Fibroblast of pulmonary artery (primary cell): ENCODE data around the gene RRBP1.

ENCODE experiments used
- DNase-seq: peaks from one replicate; pipeline ENCODE4 v3.0.0-alpha.2; 2010; ENCODE audit warnings: low read depth
- H3K4me3 ChIP-seq: replicated peaks from 2 replicates; pipeline ENCODE4 v1.5.1; 2011; ENCODE audit warnings: low read depth, mild to moderate bottlenecking, control low read depth, low read length, moderate library complexity
- CTCF ChIP-seq: IDR thresholded peaks from 2 replicates; pipeline ENCODE4 v1.5.1; 2011; ENCODE audit warnings: mild to moderate bottlenecking, control low read depth, low read length, inconsistent platforms; ENCODE audit errors: missing control alignments

The RRBP1 gene

GRCh38 chr20:17580895-17581294 lies 101.1 kb downstream of the RRBP1 start:
- no peak for TF ChIP-seq CTCF
- DNase-seq: no peak
- H3K4me3 ChIP-seq: no peak overlapping the region

GRCh38 chr20:17579369-17580039 lies 102.5 kb downstream of the RRBP1 start:
- no peak for TF ChIP-seq CTCF
- no peak for DNase-seq
- H3K4me3 ChIP-seq: no peak overlapping the region

- TF ChIP-seq CTCF: no peak
- DNase-seq: no peak
- H3K4me3 ChIP-seq: no peak overlapping the region
These were observed 105.8 kb downstream of the RRBP1 start for GRCh38 chr20:17576215-17576614.

- TF ChIP-seq CTCF: no peak
- DNase-seq: no peak
These were observed 108.6 kb downstream of the RRBP1 start for GRCh38 chr20:17573463-17573862.

DNA sequence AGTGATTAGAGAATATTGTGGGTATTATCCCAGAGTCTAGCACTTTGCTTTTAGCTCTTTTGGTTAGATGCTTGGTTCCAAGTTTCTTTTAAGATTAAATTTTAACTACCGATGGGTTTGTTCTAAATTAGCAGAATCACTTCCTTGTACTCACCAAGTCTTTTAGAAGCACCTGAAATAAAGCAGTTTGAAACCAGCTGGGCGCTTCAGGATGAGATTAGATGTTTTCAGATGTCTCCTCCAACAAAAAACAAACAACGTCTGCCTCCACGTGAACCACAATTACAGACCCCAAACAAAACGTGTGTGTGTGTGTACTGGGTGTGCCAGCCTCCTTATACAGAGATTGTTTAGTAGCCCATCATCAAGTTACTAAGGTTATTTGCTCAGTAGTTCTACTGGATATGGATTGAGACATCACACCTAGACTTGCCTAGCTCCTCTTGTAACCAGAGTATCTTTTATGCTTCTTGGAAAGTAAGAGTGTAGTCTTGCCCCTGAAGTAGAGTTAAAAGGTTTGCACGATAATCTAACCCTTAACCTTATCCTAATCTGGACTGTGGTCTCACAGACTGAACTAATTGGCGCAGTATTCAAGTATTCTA lies 109.9 kb downstream of the RRBP1 start:
- DNase-seq: no peak
- TF ChIP-seq CTCF: no peak
- peak overlapping the region; percentile 68 for H3K4me3 ChIP-seq

More at GRCh38 chr20:17573463-17573862, 108.6 kb downstream of the RRBP1 start:
- no peak overlapping the region for H3K4me3 ChIP-seq

GRCh38 chr20:17571153-17571527 lies 110.9 kb downstream of the RRBP1 start:
- no peak for TF ChIP-seq CTCF
- no peak for DNase-seq

More at GRCh38 chr20:17571153-17571527, 110.9 kb downstream of the RRBP1 start:
- peak overlapping the region; percentile 68 for H3K4me3 ChIP-seq
